AG09309 (cell line): ENCODE results near the gene SULT1A1.

Source experiments
- DNase-seq: peaks from one replicate; pipeline ENCODE4 v3.0.0-alpha.2; 2010; ENCODE audit warnings: low read depth
- H3K4me3 ChIP-seq: 2 replicates; pipeline ENCODE4 v1.5.1; 2011; ENCODE audit warnings: mild to moderate bottlenecking, low read depth, low read length, moderate library complexity; ENCODE audit not compliant: control insufficient read depth
- TF ChIP-seq, protein P1 (sequence below): IDR thresholded peaks from 2 replicates; pipeline ENCODE4 v1.5.1; 2011; ENCODE audit warnings: mild to moderate bottlenecking, low read depth, low read length, inconsistent platforms; ENCODE audit not compliant: insufficient read depth, control insufficient read depth; ENCODE audit errors: missing control alignments

SULT1A1 gene

GRCh38 chr16:28580726-28581315, 29.0 kb downstream of the SULT1A1 start:
- no peak for DNase-seq
- H3K4me3 ChIP-seq, result no peak overlapping the region
- TF ChIP-seq, protein P1, sequence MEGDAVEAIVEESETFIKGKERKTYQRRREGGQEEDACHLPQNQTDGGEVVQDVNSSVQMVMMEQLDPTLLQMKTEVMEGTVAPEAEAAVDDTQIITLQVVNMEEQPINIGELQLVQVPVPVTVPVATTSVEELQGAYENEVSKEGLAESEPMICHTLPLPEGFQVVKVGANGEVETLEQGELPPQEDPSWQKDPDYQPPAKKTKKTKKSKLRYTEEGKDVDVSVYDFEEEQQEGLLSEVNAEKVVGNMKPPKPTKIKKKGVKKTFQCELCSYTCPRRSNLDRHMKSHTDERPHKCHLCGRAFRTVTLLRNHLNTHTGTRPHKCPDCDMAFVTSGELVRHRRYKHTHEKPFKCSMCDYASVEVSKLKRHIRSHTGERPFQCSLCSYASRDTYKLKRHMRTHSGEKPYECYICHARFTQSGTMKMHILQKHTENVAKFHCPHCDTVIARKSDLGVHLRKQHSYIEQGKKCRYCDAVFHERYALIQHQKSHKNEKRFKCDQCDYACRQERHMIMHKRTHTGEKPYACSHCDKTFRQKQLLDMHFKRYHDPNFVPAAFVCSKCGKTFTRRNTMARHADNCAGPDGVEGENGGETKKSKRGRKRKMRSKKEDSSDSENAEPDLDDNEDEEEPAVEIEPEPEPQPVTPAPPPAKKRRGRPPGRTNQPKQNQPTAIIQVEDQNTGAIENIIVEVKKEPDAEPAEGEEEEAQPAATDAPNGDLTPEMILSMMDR, result no peak

- H3K4me3 ChIP-seq, result no peak overlapping the region
- TF ChIP-seq, protein P1, result no peak
Measured at GRCh38 chr16:28575446-28576109, 34.3 kb downstream of the SULT1A1 start.

DNA sequence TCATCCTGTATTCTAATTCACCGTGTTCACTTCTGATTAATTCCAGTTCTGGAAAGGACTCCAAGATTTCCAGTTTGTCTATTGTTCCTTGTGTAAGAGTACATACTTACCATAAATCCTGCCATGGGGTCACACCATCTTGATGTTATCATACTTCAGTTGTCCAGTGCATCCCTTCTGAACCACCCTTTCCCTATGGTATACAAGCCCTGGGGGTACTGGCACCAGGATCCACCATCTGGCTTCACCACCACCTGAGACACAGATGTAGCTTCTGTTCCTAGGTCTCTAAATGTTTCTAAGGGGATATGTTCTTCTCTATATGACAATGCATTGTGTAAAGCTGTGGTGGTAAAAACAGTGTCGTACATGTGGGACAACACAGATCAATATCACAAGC, 34.9 kb downstream of the SULT1A1 start:
- TF ChIP-seq, protein P1, result no peak
- DNase-seq, result no peak
- no peak overlapping the region for H3K4me3 ChIP-seq

More at GRCh38 chr16:28575446-28576109, 34.3 kb downstream of the SULT1A1 start:
- DNase-seq, result no peak

DNA sequence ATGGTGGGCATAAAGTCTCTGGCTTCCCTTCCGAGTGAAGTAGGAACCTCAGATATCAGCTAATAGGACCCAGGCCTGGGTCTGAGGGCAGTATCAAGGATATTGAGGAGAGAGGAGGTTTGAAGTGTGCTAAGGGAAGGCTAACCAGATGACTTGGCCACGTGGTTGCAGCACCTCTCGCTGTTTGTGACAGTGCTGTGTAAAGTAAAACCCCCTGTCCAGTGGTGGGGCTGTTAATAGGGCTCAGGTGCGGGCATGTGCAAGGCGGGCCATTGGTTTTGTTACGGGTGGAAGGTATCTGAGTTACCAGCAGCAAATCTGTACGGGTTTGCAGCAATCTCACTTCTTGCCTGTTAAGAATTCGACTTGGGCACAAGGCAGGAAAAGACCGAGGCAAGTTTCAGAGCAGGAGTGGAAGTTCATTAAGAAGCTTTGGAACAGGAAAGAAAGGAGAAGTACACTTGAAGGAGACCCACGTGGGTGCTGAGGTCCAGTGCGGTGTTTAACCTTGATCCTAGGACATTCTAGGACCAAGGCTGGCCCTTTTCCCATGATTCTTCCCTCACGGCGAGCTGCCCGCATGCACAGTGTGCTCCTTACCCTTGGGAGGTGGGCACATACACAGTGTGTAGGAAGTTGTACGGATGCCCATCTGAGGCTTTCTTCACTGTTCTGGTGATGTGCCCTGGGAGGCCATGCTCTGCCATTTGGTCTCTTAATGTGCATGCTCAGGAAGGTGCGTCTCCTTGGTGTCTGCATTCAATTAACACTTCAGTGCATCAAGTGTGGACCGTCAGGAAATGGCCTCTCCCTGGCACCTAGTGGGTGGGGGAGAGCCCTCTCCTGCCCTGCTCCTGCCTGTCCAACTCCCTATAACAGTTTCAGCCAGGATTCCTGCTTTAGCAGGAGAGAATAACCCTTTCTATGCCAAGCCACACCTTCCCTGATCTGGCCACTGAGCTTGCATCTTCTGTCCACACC, 35.8 kb downstream of the SULT1A1 start:
- DNase-seq, result no peak
- no peak overlapping the region for H3K4me3 ChIP-seq
- TF ChIP-seq, protein P1, result no peak

GRCh38 chr16:28572696-28573510, 36.9 kb downstream of the SULT1A1 start:
- H3K4me3 ChIP-seq, result no peak overlapping the region
- TF ChIP-seq, protein P1, result no peak
- no peak for DNase-seq
